Spleen (tissue), 7 donors: Measurements from ENCODE around the gene UBE2S.

Source experiments
- CTCF ChIP-seq, 11 experiments: fragments of 200-600 bp in 7 of 11; fragments of 450-650 bp in 4 of 11; sonication (generic) in 4 of 11; IDR thresholded peaks in 8 of 11; conservative IDR thresholded peaks in 3 of 11; 1 replicate in 7 of 11; 2 replicates in 4 of 11; pipeline versions ENCODE4 v1.4.0 to v1.8.0; 2016 to 2021; ENCODE audit warnings: antibody characterized with exemption in 11 of 11, inconsistent platforms in 4 of 11, mild to moderate bottlenecking in 1 of 11
- POLR2A ChIP-seq, 3 donors: fragments of 450-650 bp; IDR thresholded peaks; one replicate each; pipeline ENCODE4 v1.5.1; 2017; ENCODE audit warnings: antibody characterized with exemption in 3 of 3, mild to moderate bottlenecking in 1 of 3
- POLR2AphosphoS5 ChIP-seq, 3 donors: sonication (generic); formaldehyde crosslinking; IDR thresholded peaks; one replicate each; pipeline ENCODE4 v1.5.1; 2017; ENCODE audit warnings: antibody characterized with exemption in 3 of 3
- donor health status: DM: no; HTN: no; CAD: no; lungs with moderate emphysema.
- donor health status: DM: no; HTN: no; CAD: no.
- donor health status: DM: no; HTN: no; CAD: no.

- TF ChIP-seq CTCF (IDR thresholded peaks at IDR 0.05 in 8 of 11, conservative IDR thresholded peaks at IDR 0.05 in 3 of 11) (peak in 2 of 11 experiments; percentile 10 to 27), POLR2AphosphoS5 (IDR thresholded peaks at IDR 0.05) (peak; percentile 64 to 100 (median 87)), POLR2A (IDR thresholded peaks at IDR 0.05) (no peak)
Measured at GRCh38 chr19:55407800-55408532, 378 bp upstream of the UBE2S start.
